AG10803 (cell line): ENCODE data around the gene RPL10A.

Experiments
- DNase-seq: peaks from one replicate; pipeline ENCODE4 v3.0.0; 2010; ENCODE audit warnings: low read depth
- H3K4me3 ChIP-seq: 2 replicates; pipeline ENCODE4 v1.5.1; 2011; ENCODE audit warnings: mild to moderate bottlenecking, low read length, control low read depth
- CTCF ChIP-seq: conservative IDR thresholded peaks from 2 replicates; pipeline ENCODE4 v1.5.1; 2011; ENCODE audit warnings: mild to moderate bottlenecking, low read length, control low read depth, inconsistent platforms

The RPL10A gene

DNA sequence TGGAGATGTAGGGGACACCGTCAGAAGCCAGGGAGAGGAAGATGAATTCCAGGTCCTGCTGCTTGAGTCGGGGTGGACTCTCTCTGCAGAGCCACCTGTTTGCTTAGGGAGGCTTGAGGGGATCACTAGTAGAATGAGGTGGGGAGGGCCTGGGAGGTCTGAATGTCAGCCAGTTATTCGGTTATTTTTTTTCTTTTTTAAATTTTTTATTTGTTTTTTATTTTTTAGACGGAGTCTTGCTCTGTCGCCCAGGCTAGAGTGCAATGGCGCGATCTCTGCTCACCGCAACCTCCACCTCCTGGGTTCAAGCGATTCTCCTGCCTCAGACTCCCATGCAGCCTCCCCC is 20.3 kb downstream of the RPL10A start:
- no peak for DNase-seq
- no peak for TF ChIP-seq CTCF
- no peak overlapping the region for H3K4me3 ChIP-seq

GRCh38 chr6:35489066-35489465 is 20.9 kb downstream of the RPL10A start:
- no peak for DNase-seq
- TF ChIP-seq CTCF, result no peak
- H3K4me3 ChIP-seq, result no peak overlapping the region

GRCh38 chr6:35489995-35490791 is 22.0 kb downstream of the RPL10A start:
- peak overlapping the region; percentile 27 for H3K4me3 ChIP-seq

DNA sequence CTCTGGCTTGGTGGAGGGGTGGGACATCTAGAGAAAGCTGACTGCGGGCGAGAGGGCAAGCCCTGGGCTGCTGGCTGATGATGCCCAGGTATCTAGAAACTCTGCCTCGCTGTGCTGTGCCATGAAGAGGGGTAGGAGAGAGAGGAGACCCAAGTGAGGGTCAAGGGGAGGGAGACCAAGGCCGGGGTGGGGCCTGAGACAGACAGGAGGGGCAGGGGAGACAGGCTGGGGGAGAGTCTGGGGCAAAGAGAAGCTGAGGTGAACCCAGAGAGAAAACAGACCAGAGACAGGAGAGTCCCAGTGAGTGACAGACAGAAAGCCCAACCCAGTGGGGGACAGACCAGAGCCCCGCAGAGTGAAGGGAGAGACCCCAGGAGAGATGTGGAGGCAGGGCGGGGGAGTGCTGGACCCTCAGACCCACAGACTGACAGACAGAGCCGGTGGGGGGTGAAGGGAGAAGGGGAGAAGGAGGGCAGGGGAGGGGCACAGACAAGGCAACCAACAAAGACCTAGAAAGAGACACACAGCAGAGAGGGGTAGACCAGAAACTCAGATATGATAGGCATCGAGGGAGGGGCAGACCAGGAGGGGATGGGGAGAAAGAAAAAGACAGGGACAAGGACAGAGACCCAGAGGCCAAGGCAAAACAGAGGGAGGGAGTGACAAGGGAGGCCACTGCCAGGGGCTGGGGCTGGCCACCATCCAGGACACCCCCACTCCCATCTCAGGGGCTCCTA is 22.8 kb downstream of the RPL10A start:
- no peak for TF ChIP-seq CTCF
- DNase-seq, result no peak
- H3K4me3 ChIP-seq, result no peak overlapping the region

More at GRCh38 chr6:35489995-35490791, 22.0 kb downstream of the RPL10A start:
- DNase-seq, result peak; percentile 80
- no peak for TF ChIP-seq CTCF

DNA sequence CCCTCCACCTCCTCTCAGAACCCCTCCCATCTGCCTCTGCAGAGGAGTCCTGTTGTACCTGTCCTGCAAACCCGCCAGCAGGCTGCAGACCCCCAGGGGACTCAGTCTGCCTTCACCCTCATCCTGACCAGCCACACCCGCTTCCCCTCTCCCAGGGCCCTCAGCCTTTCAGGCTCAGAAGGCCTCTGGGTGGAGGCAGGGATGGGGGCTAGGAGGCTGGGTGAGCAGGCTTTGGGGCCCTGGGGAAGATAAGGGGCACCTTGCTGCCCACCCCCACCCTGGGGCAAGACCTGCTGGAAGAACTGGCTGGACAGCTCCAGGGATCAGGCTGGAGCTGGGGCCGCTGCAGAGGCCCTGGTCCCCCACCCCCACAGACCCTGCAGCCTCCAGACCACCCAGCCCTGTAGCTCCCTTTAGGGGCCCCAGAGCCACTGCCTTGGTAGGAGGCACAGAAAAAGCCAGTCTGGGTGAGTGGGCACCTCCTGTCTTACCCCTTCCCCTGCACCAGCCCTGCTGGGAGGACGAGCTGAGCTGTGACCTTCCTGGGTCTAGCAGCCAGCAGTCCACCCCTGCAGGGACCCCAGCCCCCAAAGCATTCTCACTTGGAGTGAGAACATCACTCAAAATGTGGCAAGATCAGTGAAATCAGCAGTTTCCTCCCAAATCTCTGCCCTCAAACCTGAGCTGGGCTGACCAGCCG is 23.5 kb downstream of the RPL10A start:
- no peak for TF ChIP-seq CTCF
- no peak overlapping the region for H3K4me3 ChIP-seq
- DNase-seq, result no peak

DNA sequence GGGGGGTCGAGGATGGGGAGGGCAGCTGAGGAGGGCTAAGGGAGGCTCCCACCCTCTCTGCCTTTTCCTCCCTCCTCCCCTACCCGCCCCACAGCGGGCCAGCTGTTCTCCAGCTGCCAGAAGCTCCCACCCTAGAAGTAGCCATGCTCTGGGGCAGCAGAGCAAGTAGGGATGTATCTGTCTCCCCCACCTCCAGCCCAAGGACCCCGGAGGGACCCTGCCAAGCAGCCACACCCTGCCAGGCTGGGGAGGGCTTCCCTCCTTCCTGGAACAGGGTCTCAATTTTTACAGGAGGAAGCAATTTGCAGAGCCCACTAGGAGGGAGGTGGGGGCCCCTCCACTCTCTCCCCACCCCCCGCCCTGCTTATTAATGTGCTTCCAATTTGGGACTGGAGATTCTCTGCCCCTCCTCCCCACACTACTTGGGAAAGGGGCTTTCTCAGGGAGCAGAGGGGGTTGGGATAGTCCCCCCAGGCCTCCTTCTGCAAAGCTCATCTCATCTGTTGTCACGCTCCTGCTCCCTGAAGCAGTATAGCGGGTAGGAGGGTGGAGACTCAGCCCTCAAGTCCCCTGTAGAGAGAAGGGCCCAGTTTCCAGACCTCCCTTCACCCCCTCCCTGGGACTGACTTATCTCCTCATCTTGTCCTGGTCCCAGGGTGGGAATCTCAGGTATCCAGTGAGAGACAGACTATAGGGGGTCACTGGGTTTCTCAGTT is 24.2 kb downstream of the RPL10A start:
- H3K4me3 ChIP-seq, result no peak overlapping the region
- TF ChIP-seq CTCF, result no peak
- no peak for DNase-seq
